ENCODE data around the gene LMNTD1.

LMNTD1 gene

GRCh38 chr12:25556153-25556552, 3.1 kb upstream of the LMNTD1 start:
- Histone ChIP-seq H3K36me3 (ENCODE audit: insufficient read depth, low read length) (no peaks in the 10 kb centered on the region), H3K4me1 (ENCODE audit: control insufficient read depth, insufficient read depth, low read length, unreplicated experiment) (peaks cover 16% of the 10 kb centered on the region), H3K27ac (ENCODE audit: low read depth, low read length) (no peak overlapping the region), H3K27me3 (ENCODE audit: insufficient read depth, low read length) (no peaks in the 10 kb centered on the region), H2AFZ (ENCODE audit: low read length, unreplicated experiment) (no peak overlapping the region), H3K79me2 (ENCODE audit: control insufficient read depth, insufficient read depth, low read length, unreplicated experiment) (no peaks in the 10 kb centered on the region), H3K4me3 (ENCODE audit: low read depth, low read length) (no peak overlapping the region)

DNA sequence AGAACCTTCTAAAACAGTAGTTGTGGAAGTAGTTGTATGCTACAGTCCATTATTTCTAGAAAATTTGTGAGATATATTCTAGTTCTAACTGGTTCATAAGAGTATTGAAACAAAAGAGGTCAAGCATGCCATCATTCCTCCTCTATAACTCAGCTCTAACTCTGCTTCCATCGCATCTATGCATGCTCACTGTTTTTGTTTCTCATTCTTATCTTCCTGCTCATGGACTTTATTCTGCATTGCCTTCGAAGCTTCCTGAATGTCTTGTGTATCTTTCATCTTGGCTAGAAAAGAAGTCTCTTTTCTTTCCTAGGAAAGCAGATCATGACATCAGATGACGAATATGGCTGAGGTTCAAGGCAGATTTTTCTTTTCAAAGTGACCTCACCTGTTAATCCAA, 402 bp downstream of the LMNTD1 start:
- peaks cover 10% of the 10 kb centered on the region for H3K4me1 ChIP-seq (ENCODE audit: control insufficient read depth, insufficient read depth, low read length, unreplicated experiment)
- no peaks in the 10 kb centered on the region for H3K79me2 ChIP-seq (ENCODE audit: control insufficient read depth, insufficient read depth, low read length, unreplicated experiment)
- H3K4me3 ChIP-seq (ENCODE audit: low read depth, low read length), result no peak overlapping the region
- peak overlapping the region; percentile 72 for H3K27ac ChIP-seq (ENCODE audit: low read depth, low read length)
- H3K36me3 ChIP-seq (ENCODE audit: insufficient read depth, low read length), result no peaks in the 10 kb centered on the region
- no peaks in the 10 kb centered on the region for H3K27me3 ChIP-seq (ENCODE audit: insufficient read depth, low read length)
- H2AFZ ChIP-seq (ENCODE audit: low read length, unreplicated experiment), result no peak overlapping the region

DNA sequence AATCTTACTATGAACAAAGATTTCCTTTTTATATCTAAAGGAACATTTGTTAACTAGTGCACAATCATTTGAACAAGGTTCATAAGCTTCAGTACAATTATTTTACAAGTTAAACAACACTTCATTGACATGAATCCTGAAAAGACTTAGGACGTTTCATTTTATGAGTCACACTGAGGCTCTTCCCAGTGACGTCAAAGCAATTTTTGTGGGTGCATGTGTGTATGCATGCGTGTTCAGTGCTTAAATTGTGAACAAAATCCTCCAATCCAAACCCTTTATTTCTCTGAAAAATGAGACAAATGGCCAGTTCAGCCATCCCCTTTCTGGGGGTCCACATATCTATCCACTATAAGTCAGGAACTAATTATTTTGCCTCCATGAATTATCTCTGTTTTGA, 2.9 kb downstream of the LMNTD1 start:
- Histone ChIP-seq H3K4me3 (ENCODE audit: low read depth, low read length) (no peak overlapping the region), H2AFZ (ENCODE audit: low read length, unreplicated experiment) (no peak overlapping the region), H3K79me2 (ENCODE audit: control insufficient read depth, insufficient read depth, low read length, unreplicated experiment) (no peaks in the 10 kb centered on the region), H3K4me1 (ENCODE audit: control insufficient read depth, insufficient read depth, low read length, unreplicated experiment) (peaks cover 10% of the 10 kb centered on the region), H3K36me3 (ENCODE audit: insufficient read depth, low read length) (no peaks in the 10 kb centered on the region), H3K27me3 (ENCODE audit: insufficient read depth, low read length) (no peaks in the 10 kb centered on the region), H3K27ac (ENCODE audit: low read depth, low read length) (no peak overlapping the region)

- Histone ChIP-seq H3K79me2 (ENCODE audit: control insufficient read depth, insufficient read depth, low read length, unreplicated experiment) (no peaks in the 10 kb centered on the region), H3K27me3 (ENCODE audit: insufficient read depth, low read length) (no peaks in the 10 kb centered on the region)
These were observed 4.0 kb downstream of the LMNTD1 start for GRCh38 chr12:25549120-25549519.

DNA sequence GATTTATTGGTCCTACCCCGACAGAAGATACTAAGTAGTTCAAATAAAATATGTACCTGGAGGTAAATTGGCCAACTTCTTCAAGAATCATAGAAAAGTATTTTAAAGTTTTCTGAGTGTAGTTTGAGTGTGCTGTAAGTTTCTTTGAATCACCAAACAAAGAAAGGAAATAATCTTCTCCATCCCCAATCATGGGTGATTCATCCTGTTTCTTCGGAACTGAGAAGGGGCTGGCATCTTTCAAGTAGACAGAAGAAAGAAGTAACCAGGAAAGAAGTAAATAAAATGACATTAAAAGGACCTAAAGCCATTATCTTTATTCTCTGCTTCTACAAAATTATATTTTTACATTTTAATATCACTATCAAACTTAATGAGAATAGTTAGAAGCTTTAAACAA, 6.8 kb downstream of the LMNTD1 start:
- no peak overlapping the region for H3K27ac ChIP-seq (ENCODE audit: low read depth, low read length)
- no peaks in the 10 kb centered on the region for H3K79me2 ChIP-seq (ENCODE audit: control insufficient read depth, insufficient read depth, low read length, unreplicated experiment)
- H2AFZ ChIP-seq (ENCODE audit: low read length, unreplicated experiment), result no peak overlapping the region
- H3K27me3 ChIP-seq (ENCODE audit: insufficient read depth, low read length), result no peaks in the 10 kb centered on the region
- H3K36me3 ChIP-seq (ENCODE audit: insufficient read depth, low read length), result no peaks in the 10 kb centered on the region
- H3K4me1 ChIP-seq (ENCODE audit: control insufficient read depth, insufficient read depth, low read length, unreplicated experiment), result no peaks in the 10 kb centered on the region
- H3K4me3 ChIP-seq (ENCODE audit: low read depth, low read length), result no peak overlapping the region

More at GRCh38 chr12:25549120-25549519, 4.0 kb downstream of the LMNTD1 start:
- no peak overlapping the region for H3K27ac ChIP-seq (ENCODE audit: low read depth, low read length)
- H3K36me3 ChIP-seq (ENCODE audit: insufficient read depth, low read length), result no peaks in the 10 kb centered on the region
- peaks cover 10% of the 10 kb centered on the region for H3K4me1 ChIP-seq (ENCODE audit: control insufficient read depth, insufficient read depth, low read length, unreplicated experiment)
- no peak overlapping the region for H3K4me3 ChIP-seq (ENCODE audit: low read depth, low read length)
- H2AFZ ChIP-seq (ENCODE audit: low read length, unreplicated experiment), result no peak overlapping the region

GRCh38 chr12:25533150-25533549, 19.9 kb downstream of the LMNTD1 start:
- H3K27ac ChIP-seq (ENCODE audit: low read depth, low read length), result no peak overlapping the region
- H2AFZ ChIP-seq (ENCODE audit: low read length, unreplicated experiment), result no peak overlapping the region
- H3K79me2 ChIP-seq (ENCODE audit: control insufficient read depth, insufficient read depth, low read length, unreplicated experiment), result no peaks in the 10 kb centered on the region
- H3K4me1 ChIP-seq (ENCODE audit: control insufficient read depth, insufficient read depth, low read length, unreplicated experiment), result no peaks in the 10 kb centered on the region
- no peak overlapping the region for H3K4me3 ChIP-seq (ENCODE audit: low read depth, low read length)
- no peaks in the 10 kb centered on the region for H3K27me3 ChIP-seq (ENCODE audit: insufficient read depth, low read length)
- H3K36me3 ChIP-seq (ENCODE audit: insufficient read depth, low read length), result no peaks in the 10 kb centered on the region

GRCh38 chr12:25531502-25532052, 21.5 kb downstream of the LMNTD1 start:
- Histone ChIP-seq H3K36me3 (ENCODE audit: insufficient read depth, low read length) (no peaks in the 10 kb centered on the region), H3K27ac (ENCODE audit: low read depth, low read length) (no peak overlapping the region), H3K79me2 (ENCODE audit: control insufficient read depth, insufficient read depth, low read length, unreplicated experiment) (no peaks in the 10 kb centered on the region), H3K4me3 (ENCODE audit: low read depth, low read length) (no peak overlapping the region), H3K4me1 (ENCODE audit: control insufficient read depth, insufficient read depth, low read length, unreplicated experiment) (no peaks in the 10 kb centered on the region), H2AFZ (ENCODE audit: low read length, unreplicated experiment) (no peak overlapping the region), H3K27me3 (ENCODE audit: insufficient read depth, low read length) (no peaks in the 10 kb centered on the region)

GRCh38 chr12:25529738-25530137, 23.3 kb downstream of the LMNTD1 start:
- no peaks in the 10 kb centered on the region for H3K79me2 ChIP-seq (ENCODE audit: control insufficient read depth, insufficient read depth, low read length, unreplicated experiment)
- no peak overlapping the region for H3K27ac ChIP-seq (ENCODE audit: low read depth, low read length)
- H3K4me1 ChIP-seq (ENCODE audit: control insufficient read depth, insufficient read depth, low read length, unreplicated experiment), result no peaks in the 10 kb centered on the region
- no peak overlapping the region for H2AFZ ChIP-seq (ENCODE audit: low read length, unreplicated experiment)
- H3K4me3 ChIP-seq (ENCODE audit: low read depth, low read length), result no peak overlapping the region
- no peaks in the 10 kb centered on the region for H3K27me3 ChIP-seq (ENCODE audit: insufficient read depth, low read length)
- no peaks in the 10 kb centered on the region for H3K36me3 ChIP-seq (ENCODE audit: insufficient read depth, low read length)

DNA sequence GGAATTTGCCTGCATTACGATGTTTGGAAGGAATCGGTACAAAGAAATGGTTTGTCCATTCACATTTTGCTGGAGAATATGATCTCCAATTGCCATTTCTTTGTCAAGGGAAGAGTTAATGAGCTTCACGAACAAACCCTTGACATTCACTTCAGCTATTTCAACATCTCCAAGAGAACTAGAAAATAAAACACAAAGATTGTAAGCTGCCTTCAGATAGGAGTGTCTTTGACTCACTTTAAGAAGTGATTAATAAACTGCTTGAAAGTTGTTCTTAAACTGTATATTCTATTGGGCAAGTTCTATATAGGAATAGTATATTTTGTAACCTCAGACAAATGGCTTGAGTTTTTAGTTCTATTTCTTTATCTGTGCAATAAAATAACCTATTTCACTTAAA, 26.3 kb downstream of the LMNTD1 start:
- Histone ChIP-seq H3K79me2 (ENCODE audit: control insufficient read depth, insufficient read depth, low read length, unreplicated experiment) (no peaks in the 10 kb centered on the region), H3K27ac (ENCODE audit: low read depth, low read length) (no peak overlapping the region), H3K4me3 (ENCODE audit: low read depth, low read length) (no peak overlapping the region), H3K27me3 (ENCODE audit: insufficient read depth, low read length) (no peaks in the 10 kb centered on the region), H2AFZ (ENCODE audit: low read length, unreplicated experiment) (no peak overlapping the region), H3K4me1 (ENCODE audit: control insufficient read depth, insufficient read depth, low read length, unreplicated experiment) (no peaks in the 10 kb centered on the region), H3K36me3 (ENCODE audit: insufficient read depth, low read length) (no peaks in the 10 kb centered on the region)

DNA sequence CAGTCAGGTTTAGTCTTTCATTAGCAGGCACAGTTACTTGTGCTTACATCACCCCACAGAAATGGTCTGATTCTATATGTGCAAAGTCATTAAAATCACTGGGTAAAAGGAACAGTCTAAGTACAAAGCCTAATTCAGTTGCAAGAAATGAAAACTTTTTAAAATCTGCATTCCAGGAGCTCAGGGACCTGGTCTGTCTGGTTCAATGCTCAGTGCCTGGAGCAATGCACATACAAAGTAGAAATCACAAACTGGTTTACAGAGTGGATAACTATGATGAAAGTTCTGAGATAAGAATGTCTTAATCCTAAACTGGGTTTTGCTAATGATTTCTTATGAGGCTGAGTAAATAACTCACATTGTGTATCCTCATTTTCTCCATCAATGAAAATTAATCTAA, 28.7 kb downstream of the LMNTD1 start:
- no peak overlapping the region for H3K4me3 ChIP-seq (ENCODE audit: low read depth, low read length)
- no peaks in the 10 kb centered on the region for H3K27me3 ChIP-seq (ENCODE audit: insufficient read depth, low read length)
- H3K4me1 ChIP-seq (ENCODE audit: control insufficient read depth, insufficient read depth, low read length, unreplicated experiment), result no peaks in the 10 kb centered on the region
- H3K79me2 ChIP-seq (ENCODE audit: control insufficient read depth, insufficient read depth, low read length, unreplicated experiment), result no peaks in the 10 kb centered on the region
- H2AFZ ChIP-seq (ENCODE audit: low read length, unreplicated experiment), result no peak overlapping the region
- no peak overlapping the region for H3K27ac ChIP-seq (ENCODE audit: low read depth, low read length)
- H3K36me3 ChIP-seq (ENCODE audit: insufficient read depth, low read length), result no peaks in the 10 kb centered on the region

DNA sequence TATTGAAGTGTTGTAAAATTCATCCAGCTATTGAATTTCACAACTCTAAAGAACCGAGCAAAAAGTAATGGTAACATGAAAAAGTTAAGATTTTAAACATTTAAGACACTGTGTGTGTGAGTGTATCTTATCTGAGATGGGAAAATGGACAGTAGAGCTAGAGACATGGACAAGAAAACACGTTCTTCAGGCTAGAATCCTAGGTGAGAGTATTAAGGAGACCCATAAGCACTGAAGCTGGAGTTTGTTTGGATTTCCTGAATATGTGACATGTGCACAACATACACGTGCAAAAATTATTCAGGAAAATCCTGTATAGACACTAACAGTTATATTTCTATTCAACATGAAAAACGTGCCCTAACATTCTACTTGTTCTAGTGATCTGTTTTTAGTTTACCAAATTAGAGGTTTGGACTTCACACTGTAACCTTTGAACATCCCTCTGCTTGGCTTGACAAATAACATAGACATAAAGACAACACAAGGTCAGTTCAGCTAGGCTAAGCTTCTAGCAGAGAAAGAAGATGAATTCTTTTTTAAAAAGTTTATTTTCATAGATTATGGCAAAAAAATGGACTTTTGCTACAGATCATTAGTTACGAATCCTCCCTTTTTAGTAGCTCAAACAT, 31.3 kb downstream of the LMNTD1 start:
- no peak overlapping the region for H3K27ac ChIP-seq (ENCODE audit: low read depth, low read length)

More for the DNA sequence above, 31.3 kb downstream of the LMNTD1 start:
- Histone ChIP-seq H3K36me3 (ENCODE audit: insufficient read depth, low read length) (no peaks in the 10 kb centered on the region), H3K4me1 (ENCODE audit: control insufficient read depth, insufficient read depth, low read length, unreplicated experiment) (peaks cover 10% of the 10 kb centered on the region), H3K4me3 (ENCODE audit: low read depth, low read length) (no peak overlapping the region), H3K79me2 (ENCODE audit: control insufficient read depth, insufficient read depth, low read length, unreplicated experiment) (no peaks in the 10 kb centered on the region), H2AFZ (ENCODE audit: low read length, unreplicated experiment) (no peak overlapping the region), H3K27me3 (ENCODE audit: insufficient read depth, low read length) (no peaks in the 10 kb centered on the region)
